Measurements from ENCODE around the gene MARCHF7. TPM values are rescaled to one million over a fixed set of nuclear protein-coding genes. Genes with fewer than 3 reads are reported as not detected.
"Not testable (repeated sequence)": the region's sequence is repeated elsewhere in the genome, so short reads cannot be mapped to it uniquely, and the experiment has no call there.

The MARCHF7 gene
- total and polyA plus RNA-seq, 3 experiments from 2014 or later = 84.7 to 157 (median 92.3) TPM

GRCh38 chr2:159722580-159722979 is 10.3 kb downstream of the MARCHF7 start:
- Histone ChIP-seq H3K4me1 (ENCODE audit: insufficient read depth, low read length) (peaks cover 49% of the 10 kb centered on the region), H3K27me3 (ENCODE audit: insufficient read depth, low read length, poor library complexity, severe bottlenecking) (no peaks in the 10 kb centered on the region), H3K4me3 (ENCODE audit: low read length) (no peak overlapping the region), H3K27ac (ENCODE audit: low read depth, low read length) (no peak overlapping the region), H3K9me3 (ENCODE audit: low read length) (no peaks in the 10 kb centered on the region), H3K36me3 (ENCODE audit: insufficient read depth, low read length) (peaks cover 6% of the 10 kb centered on the region)
- H3K4me1 Mint-ChIP-seq = peaks cover 78 to 99% (median 98%) of the 10 kb centered on the region in 3 donors
- no peak for DNase-seq
- peak overlapping the region in 4 of 8 donors; percentile 19 to 47 (median 36) for H3K27ac Mint-ChIP-seq
- ChIA-PET CTCF (interaction anchor here (2.2 kb wide), 1 partner anchor 10 kb away, joined by 11 read pairs; the partner anchor contains the start of gene MARCHF7), POLR2A (no interaction called here)
- H3K9me3 Mint-ChIP-seq = peaks cover 0 to 6% (median 0%) of the 10 kb centered on the region in 5 donors
- peaks cover 18 to 74% (median 28%) of the 10 kb centered on the region in 3 donors for H3K36me3 Mint-ChIP-seq
- H3K27me3 Mint-ChIP-seq = no peaks in the 10 kb centered on the region
- H3K4me3 Mint-ChIP-seq = peak overlapping the region in 4 of 7 donors; percentile 39 to 60 (median 48)

- H3K9me3 ChIP-seq (ENCODE audit: low read length); CTCF ChIA-PET; H3K27me3 Mint-ChIP-seq; H3K27ac ChIP-seq (ENCODE audit: low read depth, low read length); H3K27me3 ChIP-seq (ENCODE audit: insufficient read depth, low read length, poor library complexity, severe bottlenecking); H3K4me3 ChIP-seq (ENCODE audit: low read length); H3K9me3 Mint-ChIP-seq; POLR2A ChIA-PET; DNase-seq; H3K36me3 ChIP-seq (ENCODE audit: insufficient read depth, low read length): not testable (repeated sequence)
- H3K27ac Mint-ChIP-seq = peak overlapping the region in 3 of 8 donors; percentile 17 to 73 (median 44)
- H3K4me1 Mint-ChIP-seq = peaks cover 77 to 95% (median 89%) of the 10 kb centered on the region in 3 donors
- H3K4me1 ChIP-seq (ENCODE audit: insufficient read depth, low read length) = peaks cover 40% of the 10 kb centered on the region
- peak overlapping the region in 4 of 7 donors; percentile 0 to 43 (median 36) for H3K4me3 Mint-ChIP-seq
- peaks cover 17 to 72% (median 23%) of the 10 kb centered on the region in 3 donors for H3K36me3 Mint-ChIP-seq
Measured at GRCh38 chr2:159724795-159725572, 12.7 kb downstream of the MARCHF7 start.

- DNase-seq = no peak
Measured at GRCh38 chr2:159725713-159726112, 13.4 kb downstream of the MARCHF7 start.

GRCh38 chr2:159728629-159729028 is 16.3 kb downstream of the MARCHF7 start:
- ChIA-PET POLR2A (no interaction called here), CTCF (no interaction called here)
- H3K4me1 ChIP-seq (ENCODE audit: insufficient read depth, low read length) = peaks cover 7% of the 10 kb centered on the region
- H3K36me3 ChIP-seq (ENCODE audit: insufficient read depth, low read length) = peaks cover 11% of the 10 kb centered on the region
- Mint-ChIP-seq H3K36me3 (peaks cover 17 to 79% (median 21%) of the 10 kb centered on the region in 3 donors), H3K4me1 (peaks cover 52 to 78% (median 70%) of the 10 kb centered on the region in 3 donors), H3K4me3 (no peak overlapping the region), H3K9me3 (peaks cover 0 to 6% (median 0%) of the 10 kb centered on the region in 5 donors), H3K27me3 (no peaks in the 10 kb centered on the region), H3K27ac (peak overlapping the region in 1 of 8 donors; percentile 44)
- DNase-seq = no peak
- H3K9me3 ChIP-seq (ENCODE audit: low read length) = no peaks in the 10 kb centered on the region
- H3K27ac ChIP-seq (ENCODE audit: low read depth, low read length) = no peak overlapping the region
- no peak overlapping the region for H3K4me3 ChIP-seq (ENCODE audit: low read length)
- no peaks in the 10 kb centered on the region for H3K27me3 ChIP-seq (ENCODE audit: insufficient read depth, low read length, poor library complexity, severe bottlenecking)

More at GRCh38 chr2:159725713-159726112, 13.4 kb downstream of the MARCHF7 start:
- Mint-ChIP-seq H3K4me1 (peaks cover 72 to 94% (median 87%) of the 10 kb centered on the region in 3 donors), H3K27ac (peak overlapping the region in 1 of 8 donors; percentile 18), H3K27me3 (no peaks in the 10 kb centered on the region), H3K9me3 (peaks cover 0 to 6% (median 0%) of the 10 kb centered on the region in 5 donors), H3K4me3 (peak overlapping the region in 1 of 7 donors; percentile 41), H3K36me3 (peaks cover 15 to 71% (median 21%) of the 10 kb centered on the region in 3 donors)
- ChIA-PET POLR2A (no interaction called here), CTCF (no interaction called here)
- Histone ChIP-seq H3K36me3 (ENCODE audit: insufficient read depth, low read length) (peaks cover 7% of the 10 kb centered on the region), H3K4me3 (ENCODE audit: low read length) (no peak overlapping the region), H3K4me1 (ENCODE audit: insufficient read depth, low read length) (peaks cover 34% of the 10 kb centered on the region), H3K9me3 (ENCODE audit: low read length) (no peaks in the 10 kb centered on the region), H3K27me3 (ENCODE audit: insufficient read depth, low read length, poor library complexity, severe bottlenecking) (no peaks in the 10 kb centered on the region), H3K27ac (ENCODE audit: low read depth, low read length) (no peak overlapping the region)

GRCh38 chr2:159735648-159736047 is 23.3 kb downstream of the MARCHF7 start:
- Mint-ChIP-seq H3K27me3 (no peaks in the 10 kb centered on the region), H3K4me1 (peaks cover 42 to 77% (median 67%) of the 10 kb centered on the region in 3 donors), H3K27ac (peak overlapping the region in 4 of 8 donors; percentile 10 to 86 (median 26)), H3K9me3 (no peaks in the 10 kb centered on the region), H3K36me3 (peaks cover 12 to 82% (median 15%) of the 10 kb centered on the region in 3 donors), H3K4me3 (no peak overlapping the region)
- H3K4me3 ChIP-seq (ENCODE audit: low read length) = no peak overlapping the region
- CTCF ChIA-PET = interaction anchor here (1.6 kb wide), 1 partner anchor 24 kb away, joined by 4 read pairs; the partner anchor contains the start of gene MARCHF7
- no peak for DNase-seq
- POLR2A ChIA-PET = interaction anchor here (1.0 kb wide), 1 partner anchor 23 kb away, joined by 3 read pairs; the partner anchor contains the start of gene MARCHF7
- H3K27me3 ChIP-seq (ENCODE audit: insufficient read depth, low read length, poor library complexity, severe bottlenecking) = no peaks in the 10 kb centered on the region
- H3K36me3 ChIP-seq (ENCODE audit: insufficient read depth, low read length) = peaks cover 19% of the 10 kb centered on the region
- peaks cover 4% of the 10 kb centered on the region for H3K4me1 ChIP-seq (ENCODE audit: insufficient read depth, low read length)
- H3K27ac ChIP-seq (ENCODE audit: low read depth, low read length) = no peak overlapping the region
- H3K9me3 ChIP-seq (ENCODE audit: low read length) = no peaks in the 10 kb centered on the region

GRCh38 chr2:159736048-159736447 is 23.7 kb downstream of the MARCHF7 start:
- Histone ChIP-seq H3K27me3 (ENCODE audit: insufficient read depth, low read length, poor library complexity, severe bottlenecking) (no peaks in the 10 kb centered on the region), H3K27ac (ENCODE audit: low read depth, low read length) (no peak overlapping the region), H3K4me3 (ENCODE audit: low read length) (no peak overlapping the region), H3K4me1 (ENCODE audit: insufficient read depth, low read length) (peaks cover 4% of the 10 kb centered on the region), H3K9me3 (ENCODE audit: low read length) (no peaks in the 10 kb centered on the region), H3K36me3 (ENCODE audit: insufficient read depth, low read length) (peaks cover 15% of the 10 kb centered on the region)
- Mint-ChIP-seq H3K36me3 (peaks cover 12 to 80% (median 15%) of the 10 kb centered on the region in 3 donors), H3K4me3 (no peak overlapping the region), H3K9me3 (no peaks in the 10 kb centered on the region), H3K4me1 (peaks cover 45 to 77% (median 69%) of the 10 kb centered on the region in 3 donors), H3K27me3 (no peaks in the 10 kb centered on the region), H3K27ac (peak overlapping the region in 4 of 8 donors; percentile 9 to 54 (median 20))
- no peak for DNase-seq
- ChIA-PET POLR2A (interaction anchor here (1.0 kb wide), 1 partner anchor 24 kb away, joined by 3 read pairs; the partner anchor contains the start of gene MARCHF7), CTCF (no interaction called here)

- Histone ChIP-seq H3K9me3 (ENCODE audit: low read length) (no peaks in the 10 kb centered on the region), H3K36me3 (ENCODE audit: insufficient read depth, low read length) (peaks cover 14% of the 10 kb centered on the region), H3K27ac (ENCODE audit: low read depth, low read length) (no peak overlapping the region), H3K4me3 (ENCODE audit: low read length) (no peak overlapping the region), H3K27me3 (ENCODE audit: insufficient read depth, low read length, poor library complexity, severe bottlenecking) (no peaks in the 10 kb centered on the region), H3K4me1 (ENCODE audit: insufficient read depth, low read length) (peaks cover 4% of the 10 kb centered on the region)
- no peaks in the 10 kb centered on the region for H3K27me3 Mint-ChIP-seq
- no peaks in the 10 kb centered on the region for H3K9me3 Mint-ChIP-seq
- peaks cover 12 to 79% (median 15%) of the 10 kb centered on the region in 3 donors for H3K36me3 Mint-ChIP-seq
- peak overlapping the region in 1 of 8 donors; percentile 32 for H3K27ac Mint-ChIP-seq
- H3K4me1 Mint-ChIP-seq = peaks cover 53 to 90% (median 79%) of the 10 kb centered on the region in 3 donors
- ChIA-PET POLR2A (no interaction called here), CTCF (interaction anchor here (1.0 to 1.2 kb wide), 3 partner anchors 10 to 22 kb away, joined by 3 to 4 read pairs (median 3); no protein-coding TSS in a partner anchor)
- peak overlapping the region in 1 of 7 donors; percentile 66 for H3K4me3 Mint-ChIP-seq
- no peak for DNase-seq
Measured at GRCh38 chr2:159737292-159737916, 25.1 kb downstream of the MARCHF7 start.
